Heart right ventricle (tissue), 16 donors: ENCODE results near the gene PRKAG2. TPM values are rescaled to one million over a fixed set of nuclear protein-coding genes. Genes with fewer than 3 reads are reported as not detected.

ENCODE experiments used
- ATAC-seq, 8 donors: fragments of 200-7000 bp; cut with Tn5 transposase; one replicate each; pipeline ENCODE4 v1.9.1; 2020; ENCODE audit warnings: mild to moderate bottlenecking in 8 of 8, moderate library complexity in 8 of 8, moderate number of reproducible peaks in 1 of 8
- DNase-seq, 2 donors: peaks; one replicate each; pipeline ENCODE4 v3.0.0-alpha.2; 2020
- H3K27ac ChIP-seq, 10 donors: fragments of 200-600 bp; sonication (generic) in 2 of 10; one replicate each; pipeline versions ENCODE4 v1.5.0 to v1.8.0; 2020 to 2022; ENCODE audit warnings: mild to moderate bottlenecking in 3 of 10
- H3K27me3 ChIP-seq, 7 donors: fragments of 200-600 bp; one replicate each; pipeline ENCODE4 v1.8.0; 2021 to 2022; ENCODE audit warnings: mild to moderate bottlenecking in 2 of 7
- H3K36me3 ChIP-seq, 9 donors: fragments of 200-600 bp; sonication (generic) in 1 of 9; one replicate each; pipeline versions ENCODE4 v1.5.0 to v1.8.0; 2020 to 2022; ENCODE audit warnings: mild to moderate bottlenecking in 2 of 9
- H3K4me1 ChIP-seq, 9 donors: fragments of 200-600 bp; sonication (generic) in 1 of 9; one replicate each; pipeline versions ENCODE4 v1.5.0 to v1.8.0; 2020 to 2022; ENCODE audit warnings: mild to moderate bottlenecking in 4 of 9
- H3K4me3 ChIP-seq, 10 donors: fragments of 200-600 bp; sonication (generic) in 2 of 10; one replicate each; pipeline versions ENCODE4 v1.5.0 to v1.8.0; 2020 to 2022; ENCODE audit warnings: mild to moderate bottlenecking in 7 of 10, moderate library complexity in 2 of 10
- H3K9me3 ChIP-seq, 11 donors: fragments of 200-600 bp in 10 of 11; sonication (generic) in 2 of 11; one replicate each; pipeline versions ENCODE4 v1.5.0 to v1.8.0; 2013 to 2022; ENCODE audit warnings: mild to moderate bottlenecking in 2 of 11, control low read depth in 1 of 11, moderate library complexity in 1 of 11
- WGBS, 2 donors: extraction: QIAGEN DNeasy Blood & Tissue Kit; methylation state at CpG; one replicate each; pipeline ENCODE4 v1.1.7; 2013; ENCODE audit warnings: inconsistent platforms in 1 of 2; 5-methylcytosine and 5-hydroxymethylcytosine counted together
- intact Hi-C, 10 donors: fragments of 100-400 bp; cut with DNase I; formaldehyde crosslinking; loops; one replicate each; pipeline versions ENCODE4 v1.11.1 to v1.14.2; 2022
- polyA plus RNA-seq, 2 donors: library from polyadenylated mRNA; stranded (reverse); fragments of 200-250 nt; gene quantifications; one replicate each; pipeline ENCODE4 v1.2.3, GENCODE V29; 2013
- total RNA-seq, 10 donors: library from RNA; stranded (reverse); fragmentation: NEBNext Ultra II Directional in 3 of 10; extraction: Animal tissue kit (Norgen Biotek cat#: 25700) in 3 of 10; gene quantifications; one replicate each; pipeline versions ENCODE4 v1.2.1 to v1.2.4, GENCODE V29; 2021 to 2023
- TF ChIP-seq, protein P1 (sequence below), 9 donors: fragments of 200-600 bp; sonication (generic) in 2 of 9; IDR thresholded peaks; one replicate each; pipeline versions ENCODE4 v1.5.0 to v1.8.0; 2021 to 2022; ENCODE audit warnings: antibody characterized with exemption in 9 of 9, mild to moderate bottlenecking in 5 of 9, moderate library complexity in 1 of 9
- donor health status: Arrhythmogenic right ventricular cardiomyopathy.
- donor health status: ischemic (EF 13 %, LVEDD 7.1; RV severe dilation, severe dysfunction).
- donor health status: healthy with polysubstance abuse.
- donor health status: DM: no; HTN: yes; CAD: no.
- donor health status: DM: no; HTN: no; CAD: no.
- donor health status: ischemic (EF 25% LVEDD 6.9; RV normal size, moderate dysfunction).
- donor health status: ischemic (EF 25% LVEDD 5.7; RV mildly dilated, moderate dysfunction).
- donor health status: healthy.
- donor health status: DM: yes; HTN: yes; CAD: no.
- donor health status: Ischemic cardiomyopathy.
- donor health status: ischemic (EF 35%, LVEDD 5.7; RV mildly dilated, moderate dysfunction).
- donor health status: nonischemic (EF 11% LVEDD 7.7; RV severe dilation, severe dysfunction).
- donor health status: DM: yes; HTN: yes; CAD: no.
- donor health status: PGD.
- donor health status: ischemic (EF 29% LVEDD 5.4; RV normal size, mild dysfunction).
- donor health status: nonischemic (EF 23%, LVEDD 6.1; RV moderate dilation, normal function).

PRKAG2 gene
- total and polyA plus RNA-seq, 12 donors, result 52.4 to 156 (median 114) TPM

DNA sequence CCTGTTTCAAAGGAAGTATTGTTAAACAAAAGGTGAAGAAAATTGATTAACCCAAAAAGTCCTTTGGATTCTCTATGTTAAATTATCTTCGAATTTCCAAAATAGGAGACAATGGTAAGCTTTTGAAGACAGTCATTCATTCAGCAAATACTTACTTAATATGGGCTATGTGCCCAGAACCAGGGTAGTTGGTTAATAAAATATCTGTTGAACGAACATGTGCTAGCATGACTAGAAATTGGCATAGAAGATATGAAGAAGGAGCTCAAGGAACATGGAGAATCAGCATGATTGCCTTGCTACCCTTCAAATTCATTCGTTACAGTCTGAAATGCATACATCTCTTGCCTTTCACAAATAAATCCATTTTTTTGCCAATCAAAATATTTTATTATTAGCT is 234.2 kb downstream of the PRKAG2 start:
- Histone ChIP-seq H3K9me3 (peaks cover 0 to 12% (median 0%) of the 10 kb centered on the region in 11 donors), H3K4me3 (no peak overlapping the region), H3K4me1 (peaks cover 0 to 19% (median 9%) of the 10 kb centered on the region in 9 donors), H3K27ac (no peak overlapping the region), H3K36me3 (peaks cover 0 to 7% (median 0%) of the 10 kb centered on the region in 9 donors), H3K27me3 (no peaks in the 10 kb centered on the region)
- TF ChIP-seq, protein P1, sequence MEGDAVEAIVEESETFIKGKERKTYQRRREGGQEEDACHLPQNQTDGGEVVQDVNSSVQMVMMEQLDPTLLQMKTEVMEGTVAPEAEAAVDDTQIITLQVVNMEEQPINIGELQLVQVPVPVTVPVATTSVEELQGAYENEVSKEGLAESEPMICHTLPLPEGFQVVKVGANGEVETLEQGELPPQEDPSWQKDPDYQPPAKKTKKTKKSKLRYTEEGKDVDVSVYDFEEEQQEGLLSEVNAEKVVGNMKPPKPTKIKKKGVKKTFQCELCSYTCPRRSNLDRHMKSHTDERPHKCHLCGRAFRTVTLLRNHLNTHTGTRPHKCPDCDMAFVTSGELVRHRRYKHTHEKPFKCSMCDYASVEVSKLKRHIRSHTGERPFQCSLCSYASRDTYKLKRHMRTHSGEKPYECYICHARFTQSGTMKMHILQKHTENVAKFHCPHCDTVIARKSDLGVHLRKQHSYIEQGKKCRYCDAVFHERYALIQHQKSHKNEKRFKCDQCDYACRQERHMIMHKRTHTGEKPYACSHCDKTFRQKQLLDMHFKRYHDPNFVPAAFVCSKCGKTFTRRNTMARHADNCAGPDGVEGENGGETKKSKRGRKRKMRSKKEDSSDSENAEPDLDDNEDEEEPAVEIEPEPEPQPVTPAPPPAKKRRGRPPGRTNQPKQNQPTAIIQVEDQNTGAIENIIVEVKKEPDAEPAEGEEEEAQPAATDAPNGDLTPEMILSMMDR (IDR thresholded peaks at IDR 0.05), result no peak
- intact Hi-C loops, result no loop called here
- 77 to 79% methylated on average over 3 of the region's 3 CpGs for WGBS, 2 donors
- DNase-seq (no peak), ATAC-seq (no peak)

DNA sequence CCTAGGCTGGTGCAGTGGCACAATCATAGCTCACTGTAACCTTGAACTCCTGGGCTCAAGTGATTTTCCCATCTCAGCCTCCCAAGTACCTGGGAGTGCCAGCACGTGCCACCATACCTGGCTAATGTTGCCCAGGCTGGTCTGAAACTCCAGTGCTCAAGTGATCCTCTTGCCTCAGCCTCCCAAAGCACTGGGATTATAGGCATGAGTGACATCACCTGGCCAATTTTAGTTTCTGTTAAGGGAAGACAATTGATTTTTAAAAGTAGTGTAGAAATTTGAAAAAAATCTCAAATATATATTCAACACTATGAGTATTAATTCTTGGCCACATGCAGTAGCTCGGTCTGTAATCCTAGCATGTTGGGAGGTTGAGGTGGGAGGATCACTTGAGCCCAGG is 235.3 kb downstream of the PRKAG2 start:
- WGBS, 2 donors, result 98 to 99% methylated on average over 2 of the region's 2 CpGs
- TF ChIP-seq, protein P1 (IDR thresholded peaks at IDR 0.05), result no peak
- no peak overlapping the region for H3K27ac ChIP-seq
- intact Hi-C loops, result no loop called here
- ATAC-seq (no peak), DNase-seq (no peak)
- no peaks in the 10 kb centered on the region for H3K27me3 ChIP-seq
- no peak overlapping the region for H3K4me3 ChIP-seq
- H3K4me1 ChIP-seq, result peaks cover 0 to 24% (median 9%) of the 10 kb centered on the region in 9 donors
- peaks cover 0 to 12% (median 0%) of the 10 kb centered on the region in 11 donors for H3K9me3 ChIP-seq
- H3K36me3 ChIP-seq, result no peaks in the 10 kb centered on the region

DNA sequence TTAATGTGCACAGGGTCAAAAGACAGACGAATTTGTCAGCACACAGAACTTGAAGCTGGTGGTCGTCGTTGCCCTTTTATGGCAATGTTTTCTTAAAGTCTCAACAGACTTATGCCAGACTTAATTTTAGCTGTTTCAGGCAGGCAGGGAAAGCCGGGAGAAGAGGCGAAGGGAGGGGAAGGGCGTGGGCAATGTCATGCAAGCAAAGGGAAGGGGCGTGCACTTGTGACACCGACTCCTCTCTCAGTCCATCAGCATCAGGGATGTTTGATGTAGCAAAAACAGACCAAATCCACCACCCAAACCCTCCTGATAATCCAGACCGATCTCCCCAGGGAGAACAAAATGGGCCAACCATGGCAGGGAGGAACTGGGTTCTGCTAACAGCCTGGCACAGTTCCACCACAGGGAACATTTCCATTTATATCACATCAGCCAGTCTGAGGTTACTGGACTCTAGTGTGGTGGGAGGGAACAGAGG is 239.1 kb downstream of the PRKAG2 start:
- H3K4me3 ChIP-seq, result no peak overlapping the region
- WGBS, 2 donors, result 25 to 27% methylated on average over 9 of the region's 9 CpGs
- H3K27ac ChIP-seq, result peak overlapping the region; percentile 1 to 84 (median 78)
- ATAC-seq (peak; percentile 66 to 90 (median 76)), DNase-seq (peak in 1 of 2 donors; percentile 64)
- no peaks in the 10 kb centered on the region for H3K27me3 ChIP-seq
- peaks cover 0 to 10% (median 0%) of the 10 kb centered on the region in 11 donors for H3K9me3 ChIP-seq
- TF ChIP-seq, protein P1 (IDR thresholded peaks at IDR 0.05), result no peak
- peaks cover 0 to 24% (median 16%) of the 10 kb centered on the region in 9 donors for H3K4me1 ChIP-seq
- H3K36me3 ChIP-seq, result no peaks in the 10 kb centered on the region
- intact Hi-C loops, result loop anchor here in 3 of 10 donors (2.0 to 10.0 kb wide), 3 partner anchors 54 to 67 kb away; no protein-coding TSS in a partner anchor

DNA sequence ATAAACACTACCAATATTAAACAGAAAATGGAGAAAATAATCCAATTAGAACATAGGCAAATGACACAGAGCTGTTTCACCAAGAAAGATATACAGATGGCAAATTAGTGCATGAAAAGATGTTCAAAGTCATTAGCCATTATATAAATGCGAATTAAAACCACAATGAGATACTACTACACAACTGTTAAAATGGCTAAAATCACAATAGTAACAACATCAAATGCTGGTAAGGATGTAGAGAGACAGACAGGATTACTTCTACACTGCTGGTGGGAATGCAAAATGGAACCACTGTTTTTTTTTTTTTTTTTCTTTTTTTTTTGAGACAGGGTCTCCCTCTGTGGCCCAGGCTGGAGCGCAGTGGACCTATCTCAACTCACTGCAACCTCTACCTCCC is 242.3 kb downstream of the PRKAG2 start:
- WGBS, 2 donors, result 97 to 99% methylated on average over 2 of the region's 2 CpGs
- peaks cover 0 to 45% (median 24%) of the 10 kb centered on the region in 9 donors for H3K4me1 ChIP-seq
- TF ChIP-seq, protein P1 (IDR thresholded peaks at IDR 0.05), result no peak
- no peaks in the 10 kb centered on the region for H3K27me3 ChIP-seq
- H3K27ac ChIP-seq, result no peak overlapping the region
- intact Hi-C loops, result loop anchor here in 7 of 10 donors (5.0 to 10.0 kb wide), 7 partner anchors 53 to 123 kb away; no protein-coding TSS in a partner anchor
- H3K36me3 ChIP-seq, result no peaks in the 10 kb centered on the region
- ATAC-seq (no peak), DNase-seq (no peak)
- no peak overlapping the region for H3K4me3 ChIP-seq
- peaks cover 0 to 10% (median 0%) of the 10 kb centered on the region in 11 donors for H3K9me3 ChIP-seq
